Measurements from ENCODE around the gene REXO4. TPM values are rescaled to one million over a fixed set of nuclear protein-coding genes. Genes with fewer than 3 reads are reported as not detected.
"Not testable (repeated sequence)": the region's sequence is repeated elsewhere in the genome, so short reads cannot be mapped to it uniquely, and the experiment has no call there.

The REXO4 gene
- total and polyA plus RNA-seq, 5 donors from 2014 or later: 9.8 to 19.4 (median 16.3) TPM

GRCh38 chr9:133454943-133455673, 37.3 kb upstream of the REXO4 start:
- no peaks in the 10 kb centered on the region for H3K36me3 Mint-ChIP-seq
- Histone ChIP-seq H3K4me1 (ENCODE audit: control insufficient read depth, insufficient read depth, low read length, poor library complexity, severe bottlenecking) (peaks cover 12% of the 10 kb centered on the region), H3K9me3 (ENCODE audit: control insufficient read depth in 2 of 2, low read length in 2 of 2) (no peaks in the 10 kb centered on the region), H3K27ac (ENCODE audit: insufficient read depth, low read length, poor library complexity, severe bottlenecking) (no peak overlapping the region), H3K27me3 (ENCODE audit: control insufficient read depth, insufficient read depth, low read length) (no peaks in the 10 kb centered on the region), H3K36me3 (ENCODE audit: control insufficient read depth, insufficient read depth, low read length) (no peaks in the 10 kb centered on the region), H3K4me3 (ENCODE audit: low read depth, low read length) (no peak overlapping the region)
- no peak overlapping the region for H3K27ac Mint-ChIP-seq
- peaks cover 5% of the 10 kb centered on the region for H3K27me3 Mint-ChIP-seq
- no peak for DNase-seq
- H3K4me1 Mint-ChIP-seq: peaks cover 0 to 8% (median 3%) of the 10 kb centered on the region in 4 donors
- no peak overlapping the region for H3K4me3 Mint-ChIP-seq
- no peaks in the 10 kb centered on the region for H3K9me3 Mint-ChIP-seq
- ATAC-seq (ENCODE audit: low read depth in 2 of 2): no peak

- Histone ChIP-seq H3K4me3 (ENCODE audit: low read depth, low read length) (no peak overlapping the region), H3K27ac (ENCODE audit: insufficient read depth, low read length, poor library complexity, severe bottlenecking) (no peak overlapping the region), H3K36me3 (ENCODE audit: control insufficient read depth, insufficient read depth, low read length) (no peaks in the 10 kb centered on the region), H3K27me3 (ENCODE audit: control insufficient read depth, insufficient read depth, low read length) (no peaks in the 10 kb centered on the region), H3K9me3 (ENCODE audit: control insufficient read depth in 2 of 2, low read length in 2 of 2) (no peaks in the 10 kb centered on the region), H3K4me1 (ENCODE audit: control insufficient read depth, insufficient read depth, low read length, poor library complexity, severe bottlenecking) (peaks cover 5% of the 10 kb centered on the region)
- H3K27ac Mint-ChIP-seq: peak overlapping the region in 2 of 3 donors; percentile 14 to 46
- H3K9me3 Mint-ChIP-seq: no peaks in the 10 kb centered on the region
- no peaks in the 10 kb centered on the region for H3K36me3 Mint-ChIP-seq
- ATAC-seq (ENCODE audit: low read depth in 2 of 2) (no peak), DNase-seq (no peak)
- H3K27me3 Mint-ChIP-seq: peaks cover 5% of the 10 kb centered on the region
- peaks cover 0 to 3% (median under 1%) of the 10 kb centered on the region in 4 donors for H3K4me1 Mint-ChIP-seq
- no peak overlapping the region for H3K4me3 Mint-ChIP-seq
Measured at GRCh38 chr9:133454325-133454724, 36.5 kb upstream of the REXO4 start.

GRCh38 chr9:133453651-133454050, 35.8 kb upstream of the REXO4 start:
- Mint-ChIP-seq H3K36me3 (no peaks in the 10 kb centered on the region), H3K27ac (no peak overlapping the region), H3K4me3 (no peak overlapping the region), H3K4me1 (no peaks in the 10 kb centered on the region), H3K27me3 (peaks cover 2% of the 10 kb centered on the region), H3K9me3 (no peaks in the 10 kb centered on the region)
- Histone ChIP-seq H3K4me3 (ENCODE audit: low read depth, low read length) (no peak overlapping the region), H3K36me3 (ENCODE audit: control insufficient read depth, insufficient read depth, low read length) (no peaks in the 10 kb centered on the region), H3K4me1 (ENCODE audit: control insufficient read depth, insufficient read depth, low read length, poor library complexity, severe bottlenecking) (no peaks in the 10 kb centered on the region), H3K9me3 (ENCODE audit: control insufficient read depth in 2 of 2, low read length in 2 of 2) (no peaks in the 10 kb centered on the region), H3K27ac (ENCODE audit: insufficient read depth, low read length, poor library complexity, severe bottlenecking) (no peak overlapping the region), H3K27me3 (ENCODE audit: control insufficient read depth, insufficient read depth, low read length) (no peaks in the 10 kb centered on the region)
- ATAC-seq (ENCODE audit: low read depth in 2 of 2) (no peak), DNase-seq (no peak)

GRCh38 chr9:133452562-133452961, 34.8 kb upstream of the REXO4 start:
- Mint-ChIP-seq H3K4me1 (no peaks in the 10 kb centered on the region), H3K4me3 (no peak overlapping the region), H3K36me3 (no peaks in the 10 kb centered on the region), H3K27ac (no peak overlapping the region), H3K9me3 (no peaks in the 10 kb centered on the region), H3K27me3 (peaks cover 1% of the 10 kb centered on the region)
- Histone ChIP-seq H3K4me1 (ENCODE audit: control insufficient read depth, insufficient read depth, low read length, poor library complexity, severe bottlenecking) (no peaks in the 10 kb centered on the region), H3K36me3 (ENCODE audit: control insufficient read depth, insufficient read depth, low read length) (no peaks in the 10 kb centered on the region), H3K27ac (ENCODE audit: insufficient read depth, low read length, poor library complexity, severe bottlenecking) (no peak overlapping the region), H3K27me3 (ENCODE audit: control insufficient read depth, insufficient read depth, low read length) (no peaks in the 10 kb centered on the region), H3K4me3 (ENCODE audit: low read depth, low read length) (no peak overlapping the region), H3K9me3 (ENCODE audit: control insufficient read depth in 2 of 2, low read length in 2 of 2) (no peaks in the 10 kb centered on the region)
- ATAC-seq (ENCODE audit: low read depth in 2 of 2) (no peak), DNase-seq (no peak)

- not testable (repeated sequence) for H3K27me3 ChIP-seq (ENCODE audit: control insufficient read depth, insufficient read depth, low read length); ATAC-seq (ENCODE audit: low read depth in 2 of 2); H3K9me3 Mint-ChIP-seq; DNase-seq; H3K36me3 Mint-ChIP-seq; H3K27ac Mint-ChIP-seq; H3K27ac ChIP-seq (ENCODE audit: insufficient read depth, low read length, poor library complexity, severe bottlenecking); H3K4me1 Mint-ChIP-seq; H3K4me1 ChIP-seq (ENCODE audit: control insufficient read depth, insufficient read depth, low read length, poor library complexity, severe bottlenecking); H3K4me3 Mint-ChIP-seq; H3K27me3 Mint-ChIP-seq; H3K4me3 ChIP-seq (ENCODE audit: low read depth, low read length); H3K36me3 ChIP-seq (ENCODE audit: control insufficient read depth, insufficient read depth, low read length); H3K9me3 ChIP-seq (ENCODE audit: control insufficient read depth in 2 of 2, low read length in 2 of 2)
Measured at GRCh38 chr9:133451865-133452264, 34.1 kb upstream of the REXO4 start.

GRCh38 chr9:133449760-133450159, 31.9 kb upstream of the REXO4 start:
- Histone ChIP-seq H3K4me3 (ENCODE audit: low read depth, low read length) (no peak overlapping the region), H3K4me1 (ENCODE audit: control insufficient read depth, insufficient read depth, low read length, poor library complexity, severe bottlenecking) (no peaks in the 10 kb centered on the region), H3K9me3 (ENCODE audit: control insufficient read depth in 2 of 2, low read length in 2 of 2) (no peaks in the 10 kb centered on the region), H3K27ac (ENCODE audit: insufficient read depth, low read length, poor library complexity, severe bottlenecking) (no peak overlapping the region), H3K36me3 (ENCODE audit: control insufficient read depth, insufficient read depth, low read length) (no peaks in the 10 kb centered on the region), H3K27me3 (ENCODE audit: control insufficient read depth, insufficient read depth, low read length) (no peaks in the 10 kb centered on the region)
- no peaks in the 10 kb centered on the region for H3K36me3 Mint-ChIP-seq
- no peaks in the 10 kb centered on the region for H3K9me3 Mint-ChIP-seq
- H3K4me3 Mint-ChIP-seq: no peak overlapping the region
- H3K27ac Mint-ChIP-seq: no peak overlapping the region
- no peaks in the 10 kb centered on the region for H3K4me1 Mint-ChIP-seq
- ATAC-seq (ENCODE audit: low read depth in 2 of 2) (no peak), DNase-seq (no peak)
- peaks cover 14% of the 10 kb centered on the region for H3K27me3 Mint-ChIP-seq

GRCh38 chr9:133448487-133448972, 30.7 kb upstream of the REXO4 start:
- H3K9me3 Mint-ChIP-seq: no peaks in the 10 kb centered on the region
- H3K36me3 Mint-ChIP-seq: no peaks in the 10 kb centered on the region
- H3K36me3 ChIP-seq (ENCODE audit: control insufficient read depth, insufficient read depth, low read length): no peaks in the 10 kb centered on the region
- H3K27ac Mint-ChIP-seq: no peak overlapping the region
- H3K4me3 ChIP-seq (ENCODE audit: low read depth, low read length): no peak overlapping the region
- DNase-seq (no peak), ATAC-seq (ENCODE audit: low read depth in 2 of 2) (no peak)
- no peaks in the 10 kb centered on the region for H3K4me1 Mint-ChIP-seq
- H3K4me3 Mint-ChIP-seq: no peak overlapping the region
- no peak overlapping the region for H3K27ac ChIP-seq (ENCODE audit: insufficient read depth, low read length, poor library complexity, severe bottlenecking)
- no peaks in the 10 kb centered on the region for H3K27me3 ChIP-seq (ENCODE audit: control insufficient read depth, insufficient read depth, low read length)
- peaks cover 14% of the 10 kb centered on the region for H3K27me3 Mint-ChIP-seq
- no peaks in the 10 kb centered on the region for H3K4me1 ChIP-seq (ENCODE audit: control insufficient read depth, insufficient read depth, low read length, poor library complexity, severe bottlenecking)
- H3K9me3 ChIP-seq (ENCODE audit: control insufficient read depth in 2 of 2, low read length in 2 of 2): no peaks in the 10 kb centered on the region

- ATAC-seq (ENCODE audit: low read depth in 2 of 2) (no peak), DNase-seq (no peak)
- H3K27me3 ChIP-seq (ENCODE audit: control insufficient read depth, insufficient read depth, low read length): no peaks in the 10 kb centered on the region
- H3K36me3 Mint-ChIP-seq: no peaks in the 10 kb centered on the region
- H3K9me3 Mint-ChIP-seq: no peaks in the 10 kb centered on the region
- H3K36me3 ChIP-seq (ENCODE audit: control insufficient read depth, insufficient read depth, low read length): no peaks in the 10 kb centered on the region
- no peak overlapping the region for H3K4me3 Mint-ChIP-seq
- H3K27me3 Mint-ChIP-seq: peaks cover 14% of the 10 kb centered on the region
- no peak overlapping the region for H3K27ac ChIP-seq (ENCODE audit: insufficient read depth, low read length, poor library complexity, severe bottlenecking)
- H3K27ac Mint-ChIP-seq: no peak overlapping the region
- H3K9me3 ChIP-seq (ENCODE audit: control insufficient read depth in 2 of 2, low read length in 2 of 2): no peaks in the 10 kb centered on the region
- H3K4me1 Mint-ChIP-seq: peaks cover 0 to 2% (median 0%) of the 10 kb centered on the region in 4 donors
- no peaks in the 10 kb centered on the region for H3K4me1 ChIP-seq (ENCODE audit: control insufficient read depth, insufficient read depth, low read length, poor library complexity, severe bottlenecking)
- no peak overlapping the region for H3K4me3 ChIP-seq (ENCODE audit: low read depth, low read length)
Measured at GRCh38 chr9:133445293-133445969, 27.6 kb upstream of the REXO4 start.

Data from CD4-positive, CD25-positive, alpha-beta regulatory T cell (primary cell).